Ovary (tissue), 3 donors: ENCODE data around the gene BMF.
"Not testable (repeated sequence)": the region's sequence is repeated elsewhere in the genome, so short reads cannot be mapped to it uniquely, and the experiment has no call there.

Experiments used
- POLR2A ChIP-seq: fragments of 450-650 bp; IDR thresholded peaks from one replicate; pipeline ENCODE4 v1.6.1; 2017; ENCODE audit warnings: antibody characterized with exemption, mild to moderate bottlenecking, moderate library complexity
- TF ChIP-seq, protein P1 (sequence below), 3 donors: fragments of 450-650 bp in 2 of 3; fragments of 200-600 bp in 1 of 3; IDR thresholded peaks; one replicate each; pipeline versions ENCODE4 v1.5.1 to v1.8.0; 2016 to 2022; ENCODE audit warnings: antibody characterized with exemption in 3 of 3, mild to moderate bottlenecking in 1 of 3
- donor health status: DM: no; HTN: no; CAD: no.

DNA sequence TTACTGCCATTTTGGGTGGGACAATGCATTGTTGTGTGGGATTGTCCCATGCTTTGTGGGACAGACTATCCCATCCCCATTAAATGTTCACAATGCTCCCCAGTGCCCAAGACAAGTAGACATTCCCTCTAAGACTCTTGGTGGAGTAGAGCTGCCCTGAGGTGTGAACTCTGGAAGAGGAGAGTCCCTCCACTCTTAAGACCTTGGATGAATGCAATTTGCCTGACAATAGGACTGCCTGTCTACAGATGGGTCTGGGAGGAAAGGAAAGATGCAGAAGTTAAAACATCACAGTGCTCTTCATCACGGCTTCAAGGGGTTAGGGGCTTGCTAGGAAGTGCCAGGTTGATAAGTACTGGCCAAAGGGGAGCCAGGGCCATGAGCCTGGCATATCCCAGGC, 46.1 kb upstream of the BMF start:
- TF ChIP-seq, protein P1, sequence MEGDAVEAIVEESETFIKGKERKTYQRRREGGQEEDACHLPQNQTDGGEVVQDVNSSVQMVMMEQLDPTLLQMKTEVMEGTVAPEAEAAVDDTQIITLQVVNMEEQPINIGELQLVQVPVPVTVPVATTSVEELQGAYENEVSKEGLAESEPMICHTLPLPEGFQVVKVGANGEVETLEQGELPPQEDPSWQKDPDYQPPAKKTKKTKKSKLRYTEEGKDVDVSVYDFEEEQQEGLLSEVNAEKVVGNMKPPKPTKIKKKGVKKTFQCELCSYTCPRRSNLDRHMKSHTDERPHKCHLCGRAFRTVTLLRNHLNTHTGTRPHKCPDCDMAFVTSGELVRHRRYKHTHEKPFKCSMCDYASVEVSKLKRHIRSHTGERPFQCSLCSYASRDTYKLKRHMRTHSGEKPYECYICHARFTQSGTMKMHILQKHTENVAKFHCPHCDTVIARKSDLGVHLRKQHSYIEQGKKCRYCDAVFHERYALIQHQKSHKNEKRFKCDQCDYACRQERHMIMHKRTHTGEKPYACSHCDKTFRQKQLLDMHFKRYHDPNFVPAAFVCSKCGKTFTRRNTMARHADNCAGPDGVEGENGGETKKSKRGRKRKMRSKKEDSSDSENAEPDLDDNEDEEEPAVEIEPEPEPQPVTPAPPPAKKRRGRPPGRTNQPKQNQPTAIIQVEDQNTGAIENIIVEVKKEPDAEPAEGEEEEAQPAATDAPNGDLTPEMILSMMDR (IDR thresholded peaks at IDR 0.05), result not testable (repeated sequence)
- not testable (repeated sequence) for TF ChIP-seq POLR2A
